Fibroblast of pulmonary artery (primary cell): Measurements from ENCODE around the gene PTPRD.

Experiments
- DNase-seq: peaks from one replicate; pipeline ENCODE4 v3.0.0-alpha.2; 2010; ENCODE audit warnings: low read depth
- H3K4me3 ChIP-seq: replicated peaks from 2 replicates; pipeline ENCODE4 v1.5.1; 2011; ENCODE audit warnings: low read depth, mild to moderate bottlenecking, control low read depth, low read length, moderate library complexity
- TF ChIP-seq, protein P1 (sequence below): IDR thresholded peaks from 2 replicates; pipeline ENCODE4 v1.5.1; 2011; ENCODE audit warnings: mild to moderate bottlenecking, control low read depth, low read length, inconsistent platforms; ENCODE audit errors: missing control alignments

The PTPRD gene

DNA sequence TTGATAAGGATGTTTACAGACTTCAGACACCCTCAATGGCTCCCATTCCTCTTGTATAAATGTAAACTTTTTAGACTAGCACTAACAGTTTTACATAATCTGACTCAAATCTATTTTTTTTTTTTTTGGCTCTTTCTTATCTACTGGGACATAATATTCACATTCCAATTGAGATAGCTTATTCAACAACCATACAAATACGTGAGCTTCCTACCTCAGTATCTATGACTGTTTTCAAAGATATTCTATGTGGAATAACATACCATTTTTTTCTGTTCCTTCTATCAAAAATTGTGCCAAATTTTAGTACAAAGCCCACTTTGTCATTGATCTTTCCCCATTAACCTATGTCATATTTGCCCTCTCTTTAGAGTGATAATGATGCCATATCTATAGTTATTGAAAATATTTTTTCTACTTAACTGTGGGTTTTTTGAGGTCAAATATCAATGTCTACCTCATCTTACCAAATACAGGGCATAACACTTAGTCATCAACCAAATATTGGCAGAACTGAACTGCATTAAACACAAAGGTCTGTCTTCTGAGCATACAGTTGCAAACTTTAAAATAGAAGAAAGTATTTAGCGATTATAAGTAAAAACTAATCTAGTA lies 482.6 kb downstream of the PTPRD start:
- peak; percentile 14 for DNase-seq
- TF ChIP-seq, protein P1, sequence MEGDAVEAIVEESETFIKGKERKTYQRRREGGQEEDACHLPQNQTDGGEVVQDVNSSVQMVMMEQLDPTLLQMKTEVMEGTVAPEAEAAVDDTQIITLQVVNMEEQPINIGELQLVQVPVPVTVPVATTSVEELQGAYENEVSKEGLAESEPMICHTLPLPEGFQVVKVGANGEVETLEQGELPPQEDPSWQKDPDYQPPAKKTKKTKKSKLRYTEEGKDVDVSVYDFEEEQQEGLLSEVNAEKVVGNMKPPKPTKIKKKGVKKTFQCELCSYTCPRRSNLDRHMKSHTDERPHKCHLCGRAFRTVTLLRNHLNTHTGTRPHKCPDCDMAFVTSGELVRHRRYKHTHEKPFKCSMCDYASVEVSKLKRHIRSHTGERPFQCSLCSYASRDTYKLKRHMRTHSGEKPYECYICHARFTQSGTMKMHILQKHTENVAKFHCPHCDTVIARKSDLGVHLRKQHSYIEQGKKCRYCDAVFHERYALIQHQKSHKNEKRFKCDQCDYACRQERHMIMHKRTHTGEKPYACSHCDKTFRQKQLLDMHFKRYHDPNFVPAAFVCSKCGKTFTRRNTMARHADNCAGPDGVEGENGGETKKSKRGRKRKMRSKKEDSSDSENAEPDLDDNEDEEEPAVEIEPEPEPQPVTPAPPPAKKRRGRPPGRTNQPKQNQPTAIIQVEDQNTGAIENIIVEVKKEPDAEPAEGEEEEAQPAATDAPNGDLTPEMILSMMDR: no peak
- H3K4me3 ChIP-seq: no peak overlapping the region

DNA sequence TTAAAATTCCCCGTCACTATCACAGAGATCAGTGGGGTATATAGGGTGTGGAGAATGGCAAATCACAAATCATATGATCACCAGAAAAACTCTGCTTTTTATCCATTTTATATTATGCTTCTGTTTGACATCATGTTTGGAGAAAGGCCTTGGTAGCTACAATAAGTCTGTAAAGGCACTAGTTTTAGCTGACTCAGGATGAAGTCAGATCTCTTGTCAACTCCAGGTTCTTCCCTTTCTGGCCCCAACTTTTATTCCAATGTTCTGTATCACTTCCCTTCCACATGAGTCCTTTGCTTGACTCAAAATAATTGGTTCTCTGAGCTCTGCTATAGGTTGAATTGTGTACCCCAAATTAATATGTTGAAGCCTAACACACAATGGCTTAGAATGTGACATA lies 484.9 kb downstream of the PTPRD start:
- TF ChIP-seq, protein P1: no peak
- no peak for DNase-seq
- no peak overlapping the region for H3K4me3 ChIP-seq

DNA sequence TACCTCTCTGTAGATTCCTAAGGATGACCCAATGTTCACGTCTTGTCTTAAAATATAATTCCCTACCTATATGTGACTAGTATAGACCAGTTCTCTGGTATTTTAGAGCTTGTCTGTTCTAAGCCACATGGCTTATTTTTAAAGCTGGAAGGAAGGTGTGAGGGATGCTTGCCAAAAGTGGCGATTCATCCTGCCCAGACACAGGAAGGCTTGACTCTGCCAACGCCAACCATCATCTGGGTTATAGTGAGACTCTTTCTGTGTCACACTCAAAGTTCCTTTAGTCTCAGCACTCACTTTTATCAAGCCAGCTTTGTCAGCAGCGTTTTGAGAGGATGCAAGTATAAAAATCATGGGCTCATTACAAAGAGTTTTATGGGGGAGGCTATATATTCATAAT lies 500.0 kb downstream of the PTPRD start:
- TF ChIP-seq, protein P1: no peak
- DNase-seq: no peak

DNA sequence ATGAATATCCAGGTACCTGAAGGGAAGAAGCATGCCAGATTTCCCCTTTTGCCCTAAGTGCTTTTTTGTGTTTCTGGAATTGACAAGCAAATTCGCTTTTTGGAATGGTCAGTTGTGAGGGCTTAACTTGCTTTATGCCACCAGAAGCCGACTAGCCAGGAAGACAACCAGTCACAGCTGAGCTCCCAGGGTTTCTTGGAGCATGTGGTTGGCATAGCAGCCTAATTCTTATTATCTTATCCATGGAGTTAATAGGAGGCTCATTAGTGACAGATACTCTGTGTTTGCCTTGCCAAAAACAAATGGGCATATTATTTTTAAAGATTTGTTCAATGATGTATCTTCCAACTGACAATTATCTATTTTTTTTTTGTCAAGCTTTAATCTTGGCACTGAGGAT lies 500.7 kb downstream of the PTPRD start:
- TF ChIP-seq, protein P1: no peak
- no peak overlapping the region for H3K4me3 ChIP-seq
- DNase-seq: no peak

More for the DNA sequence above, 500.0 kb downstream of the PTPRD start:
- no peak overlapping the region for H3K4me3 ChIP-seq

DNA sequence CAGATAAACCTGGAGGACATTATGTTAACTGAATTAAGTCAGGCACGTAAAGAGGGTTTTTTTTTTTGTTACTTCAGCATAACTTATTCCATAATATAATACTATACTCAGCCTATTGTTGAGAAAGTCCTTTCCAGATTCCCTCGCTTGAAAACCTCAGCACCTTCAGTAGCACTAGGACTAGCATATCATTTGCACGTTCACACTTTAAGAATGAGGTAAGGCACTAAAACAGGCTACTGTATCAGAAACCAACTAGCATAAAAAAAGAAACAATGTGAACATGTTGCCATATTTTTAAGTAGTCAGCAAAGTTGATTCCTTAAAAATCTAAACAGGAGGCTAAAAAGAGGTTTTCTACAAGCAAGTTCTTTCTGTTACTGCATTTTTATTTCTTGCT lies 504.0 kb downstream of the PTPRD start:
- no peak overlapping the region for H3K4me3 ChIP-seq
- no peak for DNase-seq
- TF ChIP-seq, protein P1: no peak

DNA sequence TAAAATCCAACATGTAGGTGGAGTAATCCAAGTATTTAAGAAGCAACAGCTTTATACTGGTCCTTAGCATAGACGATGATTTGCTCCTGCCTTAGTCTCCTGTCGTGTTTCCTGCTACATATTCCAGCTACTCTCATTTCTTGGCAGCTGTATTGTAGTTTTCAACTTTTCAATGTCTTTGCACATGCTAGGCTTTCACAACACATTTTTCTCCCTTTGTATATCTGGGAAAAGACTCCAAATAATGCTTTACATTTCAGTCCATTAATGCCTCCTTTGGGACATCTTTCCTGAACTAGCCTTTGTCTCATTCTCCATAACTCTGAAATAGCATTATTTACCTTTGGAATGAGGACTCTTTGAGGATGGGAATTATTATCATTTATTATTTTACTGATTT lies 508.0 kb downstream of the PTPRD start:
- H3K4me3 ChIP-seq: no peak overlapping the region
- no peak for DNase-seq
- TF ChIP-seq, protein P1: no peak

DNA sequence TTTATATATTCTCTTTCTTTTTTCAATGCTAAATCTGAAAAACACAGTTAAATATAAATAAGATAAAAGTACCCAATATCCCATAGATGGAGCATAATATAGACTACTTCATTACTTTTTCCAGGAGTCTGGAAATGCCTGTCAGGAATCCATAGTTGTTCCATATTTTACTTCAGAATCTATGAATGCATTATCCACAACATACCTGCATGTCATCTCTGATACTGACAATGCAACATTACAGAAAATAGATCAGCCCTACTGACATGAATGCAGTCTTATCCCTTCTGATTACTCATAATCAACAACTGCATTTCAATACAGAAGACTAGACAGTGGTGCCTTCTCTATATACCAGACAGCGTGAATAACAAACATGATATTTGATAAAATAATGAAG lies 517.6 kb downstream of the PTPRD start:
- TF ChIP-seq, protein P1: no peak
- no peak overlapping the region for H3K4me3 ChIP-seq
- no peak for DNase-seq
